HG02970 (cell line): Measurements from ENCODE around the gene PAN3.

ENCODE experiments used
- ATAC-seq: cut with Tn5 transposase; IDR thresholded peaks from one replicate; pipeline ENCODE4 v1.9.1; 2021; ENCODE audit warnings: mild to moderate bottlenecking, moderate library complexity, moderate number of reproducible peaks; ENCODE audit not compliant: unreplicated experiment, low FRiP score

PAN3 gene

DNA sequence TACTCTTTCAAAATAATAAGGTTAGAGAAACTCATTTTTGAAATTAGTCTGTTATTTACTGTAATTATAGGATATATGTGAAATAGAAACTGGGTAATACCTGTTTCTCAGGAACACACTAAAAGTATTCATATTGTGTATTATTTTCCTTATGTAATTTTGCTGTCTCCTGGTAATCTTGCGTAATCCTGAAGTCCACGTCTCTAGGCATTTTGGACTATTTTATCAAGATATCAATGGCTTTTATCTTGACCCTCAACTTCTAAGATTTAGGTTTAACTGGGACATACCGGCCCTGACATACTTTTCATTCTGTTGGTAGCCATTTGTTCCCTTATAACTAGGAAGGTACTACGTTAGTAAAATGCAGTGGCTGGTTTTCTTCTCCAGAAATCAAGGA is 80.3 kb downstream of the PAN3 start:
- no peak for ATAC-seq

DNA sequence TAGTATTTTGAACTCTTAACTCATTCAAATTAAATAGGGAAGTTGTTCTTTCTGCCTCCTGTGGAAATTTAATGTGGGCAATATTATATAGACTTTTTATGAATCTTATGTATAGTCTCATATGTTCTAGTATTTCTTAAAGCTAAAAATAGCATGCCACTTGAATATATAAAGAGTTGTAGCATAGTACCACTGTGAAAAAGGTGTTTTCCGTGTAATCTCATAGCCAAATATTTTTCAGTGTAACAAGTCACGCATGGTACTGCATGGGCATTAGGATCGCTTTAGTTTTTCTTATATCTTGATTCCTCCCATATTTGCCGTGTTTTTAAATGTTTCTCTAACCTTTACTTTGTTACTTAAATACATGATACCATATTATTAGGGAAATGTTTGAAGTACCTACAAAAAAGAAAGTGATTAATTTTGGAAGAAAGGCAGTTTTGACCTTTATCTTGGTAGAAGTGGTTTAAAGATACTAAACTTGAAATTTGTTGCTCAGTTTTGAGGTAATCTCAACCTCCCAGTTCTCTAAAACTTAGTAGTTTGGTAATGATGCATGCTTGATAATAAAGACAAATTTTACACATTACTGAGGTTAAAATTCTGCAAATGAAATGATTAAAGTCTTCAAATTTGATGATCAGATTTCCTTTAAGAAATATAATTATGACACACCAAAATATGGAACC is 81.2 kb downstream of the PAN3 start:
- ATAC-seq: no peak

DNA sequence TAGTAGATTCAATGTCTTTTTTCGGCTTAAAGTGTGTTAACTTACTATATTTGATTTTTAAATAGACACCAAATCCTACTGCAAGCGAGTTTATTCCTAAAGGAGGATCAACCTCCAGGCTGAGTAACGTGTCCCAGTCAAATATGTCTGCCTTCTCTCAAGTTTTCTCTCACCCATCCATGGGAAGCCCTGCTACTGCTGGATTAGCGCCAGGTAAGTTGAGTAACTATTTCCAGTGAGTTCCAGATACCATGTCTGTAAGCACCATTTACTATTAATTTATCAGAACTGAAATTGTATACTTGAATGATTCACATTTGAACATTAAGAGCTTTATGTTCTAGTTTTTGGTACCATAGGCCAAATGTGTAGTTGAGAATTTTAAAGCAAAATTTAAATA is 81.8 kb downstream of the PAN3 start:
- ATAC-seq: no peak

DNA sequence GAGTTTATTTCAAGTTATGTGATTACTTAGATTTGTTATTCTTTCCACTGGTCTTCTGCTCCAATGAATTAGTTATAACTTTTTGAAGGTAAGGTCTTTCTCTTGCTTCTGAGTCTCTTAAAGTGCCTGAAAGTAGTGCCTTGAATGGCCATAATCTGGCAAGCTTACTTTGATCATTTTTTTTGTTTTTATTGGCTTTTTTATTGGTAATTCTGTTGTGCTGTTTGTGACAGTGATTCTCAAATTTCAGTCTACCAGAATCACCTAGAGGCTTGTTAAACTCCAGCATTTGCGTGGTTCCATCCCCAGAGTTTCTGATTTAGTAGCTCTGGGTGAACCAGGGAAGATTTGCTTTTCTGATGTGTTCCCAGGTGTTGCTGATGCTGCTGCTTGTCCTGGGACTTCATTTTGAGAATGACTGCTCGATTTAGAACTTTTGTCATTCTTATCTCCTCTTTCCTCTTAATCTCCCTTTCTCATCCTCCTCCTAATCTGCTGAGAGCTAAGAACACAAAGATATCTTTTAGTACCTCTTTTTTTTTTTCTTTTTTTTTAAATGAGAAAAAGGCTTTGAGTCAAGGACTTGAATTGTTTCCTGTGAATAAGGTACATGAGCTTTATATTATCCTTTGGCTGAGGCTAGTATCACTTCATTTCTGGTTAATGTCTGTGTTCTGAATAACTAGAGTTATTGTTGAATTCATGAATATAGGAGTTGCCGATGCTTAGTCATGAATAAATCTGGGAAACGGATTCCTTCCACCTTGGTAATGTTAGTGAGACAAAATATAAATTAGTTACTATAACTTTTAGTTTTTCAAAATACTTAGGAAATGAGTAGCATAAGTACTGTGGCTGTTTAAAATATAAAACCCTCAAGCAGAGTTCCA is 91.4 kb downstream of the PAN3 start:
- ATAC-seq: no peak

DNA sequence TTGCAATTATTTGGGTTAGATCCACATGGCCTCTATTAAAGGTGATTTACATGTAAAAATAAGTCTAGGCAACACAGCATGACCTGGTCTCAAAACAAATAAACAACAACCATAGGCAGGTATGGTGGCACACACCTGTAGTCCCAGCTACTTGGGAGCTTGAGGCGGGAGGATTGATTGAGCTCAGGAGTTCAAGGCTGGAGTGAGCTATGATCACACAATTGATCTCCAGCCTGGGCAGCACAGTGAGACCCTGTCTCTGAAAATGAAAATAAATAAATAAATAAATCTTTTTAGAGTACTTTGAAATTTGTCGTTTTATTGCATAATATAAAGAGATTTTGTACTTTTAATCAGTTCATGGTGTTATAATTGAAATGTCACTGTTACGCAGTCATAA is 93.3 kb downstream of the PAN3 start:
- ATAC-seq: no peak

DNA sequence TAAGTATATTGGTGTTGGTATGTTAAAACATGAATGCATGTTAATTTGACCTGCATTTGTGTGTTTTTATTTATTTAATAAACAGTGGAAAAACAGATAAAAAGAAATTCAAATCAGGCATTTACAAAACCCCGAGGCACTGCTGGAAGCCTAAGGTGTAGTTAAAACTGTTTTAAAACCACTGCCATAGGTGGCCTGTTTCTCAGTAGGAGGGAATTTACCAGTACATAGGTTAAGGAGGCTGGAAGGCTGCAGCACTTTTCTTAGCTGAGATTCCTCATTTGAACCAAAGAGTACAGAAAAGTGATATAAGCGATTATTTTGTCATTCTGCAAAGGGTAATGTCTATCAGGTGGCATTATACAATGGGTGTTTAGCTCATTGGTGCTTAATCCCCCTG is 99.6 kb downstream of the PAN3 start:
- ATAC-seq: no peak

DNA sequence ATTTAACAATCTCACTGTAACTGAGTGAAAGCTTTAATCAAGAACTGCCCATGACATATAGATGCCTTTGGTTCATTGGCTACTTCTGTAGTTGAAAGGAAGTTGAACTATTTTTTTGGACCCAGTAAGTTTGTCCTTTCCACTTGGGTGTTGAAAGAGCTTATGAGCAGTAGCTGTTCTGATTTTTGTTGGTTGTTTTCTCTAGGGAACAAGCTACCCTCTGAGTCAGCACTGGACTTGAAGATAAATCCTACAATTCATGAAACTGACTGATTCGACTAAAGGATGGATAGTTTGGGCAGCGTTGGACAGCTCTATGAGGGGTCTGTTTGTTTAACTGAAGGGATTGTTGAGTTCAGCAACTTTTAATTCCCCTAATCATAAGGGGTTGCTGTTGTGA is 101.0 kb downstream of the PAN3 start:
- no peak for ATAC-seq

DNA sequence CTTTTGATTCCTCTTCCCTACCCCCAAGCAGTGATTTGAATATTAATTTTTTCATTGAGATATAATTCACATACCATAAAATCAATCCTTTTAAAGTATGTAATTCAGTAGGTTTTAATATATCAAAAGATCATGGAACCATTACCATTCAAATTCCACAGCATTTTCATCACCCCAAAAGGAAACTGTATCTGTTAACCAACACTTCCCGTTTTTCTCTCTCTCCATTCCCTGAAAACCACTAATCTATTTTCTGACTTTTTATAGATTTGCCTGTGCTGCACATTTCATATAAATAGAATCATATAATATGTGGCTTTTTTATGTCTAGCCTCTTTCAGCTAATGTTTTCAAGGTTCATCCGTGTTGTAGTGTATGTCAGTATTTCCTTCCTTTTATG is 107.1 kb downstream of the PAN3 start:
- ATAC-seq: no peak

DNA sequence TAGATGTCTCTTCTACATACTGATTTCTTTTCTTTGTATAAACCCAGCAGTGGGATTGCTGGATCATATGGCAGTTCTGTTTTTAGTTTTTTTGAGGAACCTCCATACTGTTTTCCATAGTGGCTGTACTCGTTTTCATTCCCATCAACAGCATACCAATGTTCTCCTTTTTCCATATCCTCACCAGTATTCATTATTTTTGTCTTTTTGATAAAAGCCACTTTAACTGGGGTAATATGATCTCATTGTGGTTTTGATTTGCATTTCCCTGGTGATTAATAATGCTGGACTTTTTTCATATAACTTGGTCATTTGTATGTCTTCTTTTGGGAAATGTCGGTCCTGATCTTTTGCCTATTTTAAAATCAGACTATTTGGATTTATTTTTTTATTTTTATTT is 108.5 kb downstream of the PAN3 start:
- ATAC-seq: no peak

DNA sequence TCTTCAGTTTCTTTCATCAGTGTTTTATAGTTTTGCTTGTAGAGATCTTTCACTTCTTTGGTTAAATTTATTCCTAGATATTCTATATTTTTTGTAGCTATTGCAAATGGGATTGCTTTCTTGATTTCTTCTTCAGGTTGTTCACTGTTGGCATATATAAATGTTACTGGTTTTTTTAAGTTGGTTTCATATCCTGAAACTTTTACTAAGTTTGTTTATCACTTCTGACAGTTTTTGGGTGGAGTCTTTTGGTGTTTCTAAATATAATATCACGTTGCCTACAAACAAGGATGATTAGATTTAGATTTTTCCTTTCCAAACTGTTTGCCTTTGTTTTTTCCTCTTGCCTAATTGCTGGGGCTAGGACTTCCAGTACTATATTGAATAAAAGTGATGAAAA is 109.7 kb downstream of the PAN3 start:
- no peak for ATAC-seq

DNA sequence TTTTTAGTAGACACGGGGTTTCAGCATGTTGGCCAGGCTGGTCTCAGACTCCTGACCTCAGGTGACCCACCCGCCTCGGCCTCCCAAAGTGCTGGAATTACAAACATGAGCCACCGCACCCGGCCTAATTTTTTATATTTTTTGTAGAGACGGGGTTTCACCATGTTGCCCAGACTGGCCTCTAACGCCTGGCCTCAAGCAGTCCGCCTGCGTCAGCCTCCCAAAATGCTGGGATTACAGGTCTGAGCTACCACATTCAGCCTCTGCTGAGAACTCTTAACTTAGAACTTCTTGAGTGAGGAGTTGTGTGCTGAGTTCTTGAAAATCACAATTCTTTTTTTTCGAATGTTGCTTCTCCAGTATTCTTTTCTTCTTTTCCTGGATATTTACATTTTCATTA is 112.2 kb downstream of the PAN3 start:
- no peak for ATAC-seq

DNA sequence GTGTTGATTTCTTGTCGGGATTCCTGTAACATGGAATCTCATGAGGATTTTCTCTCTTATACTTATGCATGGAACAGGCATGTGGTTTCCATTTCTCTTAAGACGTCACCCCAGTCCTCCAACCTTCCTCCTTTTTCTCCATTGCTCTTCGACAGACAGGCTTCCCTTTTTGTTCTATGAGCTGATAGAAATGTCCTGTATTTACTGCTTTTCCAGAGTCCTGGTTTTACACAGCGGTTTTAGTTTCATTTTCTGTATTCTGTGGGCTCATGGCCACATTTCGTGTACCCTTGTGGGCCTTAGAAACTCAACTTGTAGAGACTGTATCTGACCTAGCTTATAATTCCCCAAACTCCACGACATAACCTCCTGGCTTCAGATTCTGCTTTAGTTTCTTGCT is 113.1 kb downstream of the PAN3 start:
- no peak for ATAC-seq

DNA sequence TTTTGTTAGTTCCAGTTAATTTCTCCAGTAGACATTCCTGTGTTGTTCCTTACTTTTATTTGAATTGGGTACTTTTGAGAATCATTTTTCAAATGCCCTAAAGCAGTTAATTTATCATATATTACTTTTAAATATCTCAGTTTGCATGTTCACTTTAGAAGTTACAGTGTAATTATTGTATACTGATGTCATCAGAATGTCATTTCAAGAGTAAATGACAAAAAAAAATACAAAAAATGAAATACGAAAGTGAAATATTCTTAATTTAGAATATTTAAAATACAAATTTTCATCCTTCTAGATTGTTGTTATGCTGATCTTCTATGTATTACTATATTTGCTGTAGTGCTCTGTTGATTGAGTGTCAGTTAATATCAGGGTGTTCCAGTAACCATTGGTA is 114.2 kb downstream of the PAN3 start:
- ATAC-seq: no peak

DNA sequence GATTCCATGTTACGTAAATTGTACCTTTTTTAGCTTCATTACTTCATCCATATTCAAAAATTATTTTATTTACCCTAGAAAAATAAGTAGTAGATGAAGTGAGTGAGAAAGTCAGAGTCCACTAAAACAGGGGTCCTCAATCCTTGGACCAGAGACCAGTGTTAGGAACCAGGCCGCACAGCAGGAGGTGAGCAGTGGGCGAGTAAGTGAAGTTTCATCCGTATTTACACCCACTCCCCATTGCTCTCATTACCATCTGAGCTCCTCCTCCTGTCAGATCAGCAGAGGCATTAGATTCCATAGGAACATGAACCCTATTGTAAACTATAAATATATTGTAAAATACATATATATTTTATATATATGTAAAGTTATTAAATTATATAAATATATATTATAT is 119.0 kb downstream of the PAN3 start:
- no peak for ATAC-seq

DNA sequence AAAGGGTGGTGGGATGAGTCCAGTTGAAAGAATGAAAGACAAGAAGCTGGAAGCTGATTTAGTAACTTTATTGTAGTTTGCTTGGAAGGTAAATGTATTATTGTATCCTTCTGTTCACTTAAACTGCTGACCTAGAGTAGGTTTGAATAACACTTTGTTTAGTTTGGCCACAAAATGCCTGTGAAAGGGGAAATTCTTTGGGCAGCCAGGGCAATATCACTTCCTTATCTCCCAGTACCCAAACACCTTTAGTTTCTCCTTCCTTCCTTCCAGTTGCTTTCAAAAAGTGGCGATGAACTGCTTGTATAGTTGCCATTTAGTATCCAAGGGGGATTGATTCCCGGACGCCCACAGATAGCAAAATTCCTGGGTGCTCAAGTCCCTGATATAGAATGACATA is 120.1 kb downstream of the PAN3 start:
- no peak for ATAC-seq

DNA sequence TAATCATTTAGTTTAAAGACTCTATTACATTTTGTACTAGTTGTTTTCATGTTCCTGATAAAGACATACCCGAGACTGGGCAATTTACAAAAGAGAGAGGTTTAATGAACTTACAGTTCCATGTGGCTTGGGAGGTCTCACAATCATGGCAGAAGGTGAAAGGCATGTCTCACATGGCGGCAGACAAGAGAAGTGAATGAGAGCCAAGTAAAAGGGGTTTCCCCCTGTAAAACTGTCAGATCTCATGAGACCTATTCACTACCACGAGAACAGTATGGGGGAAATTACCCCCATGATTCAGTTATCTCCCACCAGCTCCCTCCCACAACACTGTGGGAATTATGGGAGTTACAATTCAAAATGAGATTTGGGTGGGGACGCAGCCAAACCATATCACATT is 129.2 kb downstream of the PAN3 start:
- no peak for ATAC-seq

DNA sequence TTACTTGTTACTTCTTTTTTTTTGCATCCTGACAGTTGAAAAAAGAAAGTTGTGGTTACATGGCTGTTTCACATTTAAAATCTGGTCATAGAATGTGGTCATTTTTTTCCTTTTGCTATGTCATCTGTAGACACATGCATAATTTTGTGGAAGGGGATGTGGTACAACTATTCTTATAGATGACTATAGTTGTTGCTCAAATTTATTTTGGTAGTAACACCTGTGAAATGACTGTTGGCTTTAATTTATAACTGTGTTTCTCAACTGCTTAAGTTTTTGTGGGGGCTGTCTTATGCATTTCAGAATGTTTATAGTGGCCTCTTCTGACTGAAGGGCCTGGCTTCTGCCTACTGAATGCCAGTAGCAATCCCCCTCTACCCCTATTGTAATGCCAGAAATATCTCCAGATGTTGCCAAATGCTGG is 130.5 kb downstream of the PAN3 start:
- ATAC-seq: peak; percentile 90

DNA sequence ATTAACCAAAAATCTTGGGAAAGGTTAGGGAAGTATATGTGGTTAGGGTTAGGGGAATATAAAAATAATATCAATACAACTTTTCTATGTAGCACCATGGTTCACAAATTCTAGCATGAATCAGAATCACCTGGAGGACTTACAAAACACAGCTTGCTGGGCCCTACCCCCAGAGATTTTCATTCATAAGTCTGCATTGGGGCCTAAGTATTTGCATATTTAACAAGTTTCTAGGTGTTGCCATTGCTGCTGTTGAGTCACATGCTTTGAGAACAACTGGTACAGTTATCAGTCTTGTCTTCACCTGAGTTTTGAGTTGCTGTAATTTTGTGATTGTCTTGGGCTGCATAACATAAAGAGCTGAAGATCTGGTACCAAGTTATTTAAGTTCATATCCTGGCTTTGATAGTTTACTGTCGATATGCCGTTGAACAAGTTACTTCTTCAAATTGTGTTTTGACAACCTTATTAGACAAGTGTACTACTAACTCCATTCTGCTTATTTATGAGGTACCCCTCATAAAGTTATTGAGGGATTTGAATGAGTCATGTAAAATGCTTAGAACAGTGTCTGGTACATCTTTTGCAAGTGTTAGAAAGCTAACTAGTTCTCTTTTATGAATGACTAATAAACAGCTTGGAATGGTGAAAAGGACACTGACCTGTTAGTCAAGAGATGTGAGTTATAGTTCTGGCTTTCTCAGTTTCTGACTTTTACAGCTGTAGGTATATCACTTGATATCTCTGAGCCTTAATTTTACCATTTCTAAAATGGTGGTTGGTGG is 132.9 kb downstream of the PAN3 start:
- ATAC-seq: no peak

DNA sequence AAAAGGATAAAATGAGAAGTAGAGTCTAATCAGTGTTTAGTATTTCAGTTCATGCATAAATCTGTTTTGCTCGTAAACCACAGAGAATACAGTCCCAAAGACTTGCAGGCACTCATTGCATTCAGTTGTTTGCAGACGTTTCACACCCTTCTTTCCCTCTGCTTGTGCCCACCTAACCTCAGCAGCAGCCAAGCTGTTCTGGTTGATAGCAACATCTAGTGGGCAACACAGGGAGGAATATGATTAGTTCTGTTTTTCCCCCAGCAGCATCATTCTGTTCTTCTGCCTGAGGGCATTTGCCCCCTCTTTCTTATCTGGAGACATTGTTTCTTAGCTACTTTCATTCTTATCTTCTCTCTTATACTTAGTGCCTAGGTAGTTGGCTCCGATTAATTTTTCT is 135.6 kb downstream of the PAN3 start:
- no peak for ATAC-seq

DNA sequence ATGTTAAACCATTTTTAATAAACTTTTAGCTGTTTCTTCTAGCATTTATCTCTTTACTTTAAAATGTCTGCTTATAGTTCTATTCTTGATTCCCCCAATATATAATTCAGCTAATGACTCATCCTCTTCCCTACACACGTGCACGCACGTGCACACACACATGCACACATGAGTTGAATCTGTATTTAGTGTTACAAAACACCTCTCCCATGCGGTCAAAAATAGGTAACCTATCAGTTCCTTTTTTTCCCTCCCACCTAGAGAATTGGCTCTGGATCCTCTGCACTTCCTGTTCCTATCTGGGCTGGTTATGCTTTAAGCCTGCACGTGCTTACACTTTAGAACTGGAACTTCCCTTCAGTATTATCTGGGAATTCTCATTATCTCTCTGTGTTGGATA is 144.1 kb downstream of the PAN3 start:
- no peak for ATAC-seq

DNA sequence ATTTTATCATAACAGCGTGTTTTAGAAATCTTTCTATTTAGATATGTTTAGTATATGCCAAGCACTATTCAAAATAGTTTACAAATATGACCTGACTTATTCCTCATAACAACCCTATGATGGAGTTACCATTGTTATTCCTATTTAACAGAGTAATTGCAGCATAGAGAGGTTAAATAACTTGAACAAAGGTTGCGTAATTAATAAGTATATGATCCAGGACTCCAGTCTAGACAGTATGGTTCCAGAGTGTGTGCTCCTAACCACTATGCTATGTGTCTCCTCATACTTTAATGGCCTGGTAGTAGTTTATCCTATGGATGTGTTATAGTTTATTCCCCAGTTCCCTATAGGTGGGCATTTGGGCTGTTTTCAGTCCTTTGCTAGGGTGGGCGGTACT is 145.3 kb downstream of the PAN3 start:
- no peak for ATAC-seq
